OCI-LY1 (cell line): Measurements from ENCODE around the gene CSNK2A2.

Experiments used
- H2AFZ ChIP-seq: fragments of 200-600 bp; sonication (generic), shearing (Covaris generic); 2 replicates; pipeline ENCODE4 v1.6.0; 2014; ENCODE audit warnings: antibody characterized with exemption, mild to moderate bottlenecking, low read length
- H3F3A ChIP-seq: fragments of 200-600 bp; sonication (generic), shearing (Covaris generic); 2 replicates; pipeline ENCODE4 v1.6.0; 2014; ENCODE audit warnings: mild to moderate bottlenecking, antibody characterized with exemption, low read length, moderate library complexity; ENCODE audit not compliant: insufficient read depth
- H3K27ac ChIP-seq: fragments of 200-600 bp; sonication (generic); 2 replicates; pipeline ENCODE4 v1.5.1; 2014; ENCODE audit warnings: low read length, mixed run types, mild to moderate bottlenecking, low read depth; ENCODE audit not compliant: poor library complexity, severe bottlenecking
- H3K27me3 ChIP-seq: fragments of 200-600 bp; sonication (generic); 2 replicates; pipeline ENCODE4 v1.6.0; 2014; ENCODE audit warnings: antibody characterized with exemption, mild to moderate bottlenecking, low read length, moderate library complexity; ENCODE audit not compliant: insufficient read depth
- H3K36me3 ChIP-seq: fragments of 200-600 bp; sonication (generic); 2 replicates; pipeline ENCODE4 v1.6.1; 2014; ENCODE audit warnings: mild to moderate bottlenecking, antibody characterized with exemption, low read length, moderate library complexity, mixed read lengths; ENCODE audit not compliant: insufficient read depth
- H3K4me1 ChIP-seq: fragments of 200-600 bp; sonication (generic); 2 replicates; pipeline ENCODE4 v1.5.1; 2014; ENCODE audit warnings: mild to moderate bottlenecking, low read length, moderate library complexity; ENCODE audit not compliant: insufficient read depth, severe bottlenecking
- H3K4me2 ChIP-seq: fragments of 200-600 bp; sonication (generic), shearing (Covaris generic); 2 replicates; pipeline ENCODE4 v1.6.1; 2014; ENCODE audit warnings: low read length
- H3K4me3 ChIP-seq: fragments of 200-600 bp; sonication (generic); 2 replicates; pipeline ENCODE4 v1.5.1; 2014; ENCODE audit warnings: low read length, low read depth, mild to moderate bottlenecking, mixed read lengths; ENCODE audit not compliant: poor library complexity, severe bottlenecking
- H3K79me2 ChIP-seq: fragments of 200-600 bp; shearing (Covaris generic); 2 replicates; pipeline ENCODE4 v1.6.1; 2016; ENCODE audit warnings: mixed run types, low read length, mixed read lengths; ENCODE audit not compliant: insufficient read depth
- H3K9ac ChIP-seq: fragments of 200-600 bp; sonication (generic), shearing (Covaris generic); 2 replicates; pipeline ENCODE4 v1.6.1; 2014; ENCODE audit warnings: mild to moderate bottlenecking, low read length, mixed read lengths
- H3K9me2 ChIP-seq: fragments of 200-600 bp; sonication (generic), shearing (Covaris generic); 2 replicates; pipeline ENCODE4 v1.6.1; 2014; ENCODE audit warnings: low read depth, mild to moderate bottlenecking, low read length, mixed read lengths
- H3K9me3 ChIP-seq: fragments of 200-600 bp; shearing (Covaris generic); 2 replicates; pipeline ENCODE4 v1.6.1; 2014; ENCODE audit warnings: low read length, mixed read lengths
- H4K20me1 ChIP-seq: fragments of 200-600 bp; sonication (generic), shearing (Covaris generic); 2 replicates; pipeline ENCODE4 v1.6.0; 2016; ENCODE audit warnings: mild to moderate bottlenecking, low read length; ENCODE audit not compliant: insufficient read depth
- EZH2 ChIP-seq: fragments of 200-600 bp; sonication (generic), shearing (Covaris generic); IDR thresholded peaks from 2 replicates; pipeline ENCODE4 v1.8.0; 2017; ENCODE audit warnings: borderline replicate concordance, mixed run types, mild to moderate bottlenecking, antibody characterized with exemption, low read length, moderate library complexity, mixed read lengths
- TF ChIP-seq, protein P1 (sequence below): fragments of 200-600 bp; sonication (generic), shearing (Covaris generic); IDR thresholded peaks from 2 replicates; pipeline ENCODE4 v1.5.1; 2017; ENCODE audit warnings: mild to moderate bottlenecking, antibody characterized with exemption, low read length, moderate library complexity, mixed read lengths

CSNK2A2 gene

DNA sequence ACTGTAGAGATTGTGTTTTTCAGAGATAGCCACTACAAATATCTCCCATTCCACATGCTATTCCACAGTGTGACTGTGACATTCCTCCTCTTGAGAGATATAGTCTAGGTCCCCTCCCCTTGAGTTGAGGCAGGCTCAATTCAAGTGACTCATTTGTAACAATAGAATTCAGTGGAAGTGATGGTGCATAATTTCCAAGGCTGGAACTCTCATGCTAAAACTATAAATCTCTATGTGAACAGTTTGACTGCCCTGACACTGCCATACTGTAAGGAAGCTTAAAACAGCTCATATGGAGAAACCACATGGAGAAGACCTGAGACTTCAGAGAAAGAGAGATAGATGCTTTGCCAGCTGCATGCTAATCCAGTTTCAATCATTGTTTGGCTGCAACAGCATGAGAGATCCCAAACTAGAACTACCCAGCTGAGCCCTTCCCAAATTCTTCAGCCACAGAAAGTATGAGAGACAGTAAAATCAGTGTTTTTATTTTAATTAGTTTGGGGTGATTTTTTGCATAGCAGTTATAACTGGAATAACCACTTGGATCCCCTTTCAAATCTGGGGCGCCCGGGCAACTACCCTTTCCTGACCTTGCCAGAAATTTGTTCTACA, 19.5 kb upstream of the CSNK2A2 start:
- Histone ChIP-seq H3K9me3 (no peaks in the 10 kb centered on the region), H3K9me2 (no peaks in the 10 kb centered on the region), H3K27me3 (no peaks in the 10 kb centered on the region), H3K36me3 (no peaks in the 10 kb centered on the region), H3K9ac (no peak overlapping the region), H3K4me3 (no peak overlapping the region), H3K4me1 (no peaks in the 10 kb centered on the region), H3K27ac (no peak overlapping the region), H2AFZ (no peak overlapping the region), H3K4me2 (no peak overlapping the region), H3K79me2 (no peaks in the 10 kb centered on the region), H3F3A (no peaks in the 10 kb centered on the region), H4K20me1 (no peaks in the 10 kb centered on the region)
- no peak for TF ChIP-seq EZH2
- TF ChIP-seq, protein P1, sequence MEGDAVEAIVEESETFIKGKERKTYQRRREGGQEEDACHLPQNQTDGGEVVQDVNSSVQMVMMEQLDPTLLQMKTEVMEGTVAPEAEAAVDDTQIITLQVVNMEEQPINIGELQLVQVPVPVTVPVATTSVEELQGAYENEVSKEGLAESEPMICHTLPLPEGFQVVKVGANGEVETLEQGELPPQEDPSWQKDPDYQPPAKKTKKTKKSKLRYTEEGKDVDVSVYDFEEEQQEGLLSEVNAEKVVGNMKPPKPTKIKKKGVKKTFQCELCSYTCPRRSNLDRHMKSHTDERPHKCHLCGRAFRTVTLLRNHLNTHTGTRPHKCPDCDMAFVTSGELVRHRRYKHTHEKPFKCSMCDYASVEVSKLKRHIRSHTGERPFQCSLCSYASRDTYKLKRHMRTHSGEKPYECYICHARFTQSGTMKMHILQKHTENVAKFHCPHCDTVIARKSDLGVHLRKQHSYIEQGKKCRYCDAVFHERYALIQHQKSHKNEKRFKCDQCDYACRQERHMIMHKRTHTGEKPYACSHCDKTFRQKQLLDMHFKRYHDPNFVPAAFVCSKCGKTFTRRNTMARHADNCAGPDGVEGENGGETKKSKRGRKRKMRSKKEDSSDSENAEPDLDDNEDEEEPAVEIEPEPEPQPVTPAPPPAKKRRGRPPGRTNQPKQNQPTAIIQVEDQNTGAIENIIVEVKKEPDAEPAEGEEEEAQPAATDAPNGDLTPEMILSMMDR: no peak

DNA sequence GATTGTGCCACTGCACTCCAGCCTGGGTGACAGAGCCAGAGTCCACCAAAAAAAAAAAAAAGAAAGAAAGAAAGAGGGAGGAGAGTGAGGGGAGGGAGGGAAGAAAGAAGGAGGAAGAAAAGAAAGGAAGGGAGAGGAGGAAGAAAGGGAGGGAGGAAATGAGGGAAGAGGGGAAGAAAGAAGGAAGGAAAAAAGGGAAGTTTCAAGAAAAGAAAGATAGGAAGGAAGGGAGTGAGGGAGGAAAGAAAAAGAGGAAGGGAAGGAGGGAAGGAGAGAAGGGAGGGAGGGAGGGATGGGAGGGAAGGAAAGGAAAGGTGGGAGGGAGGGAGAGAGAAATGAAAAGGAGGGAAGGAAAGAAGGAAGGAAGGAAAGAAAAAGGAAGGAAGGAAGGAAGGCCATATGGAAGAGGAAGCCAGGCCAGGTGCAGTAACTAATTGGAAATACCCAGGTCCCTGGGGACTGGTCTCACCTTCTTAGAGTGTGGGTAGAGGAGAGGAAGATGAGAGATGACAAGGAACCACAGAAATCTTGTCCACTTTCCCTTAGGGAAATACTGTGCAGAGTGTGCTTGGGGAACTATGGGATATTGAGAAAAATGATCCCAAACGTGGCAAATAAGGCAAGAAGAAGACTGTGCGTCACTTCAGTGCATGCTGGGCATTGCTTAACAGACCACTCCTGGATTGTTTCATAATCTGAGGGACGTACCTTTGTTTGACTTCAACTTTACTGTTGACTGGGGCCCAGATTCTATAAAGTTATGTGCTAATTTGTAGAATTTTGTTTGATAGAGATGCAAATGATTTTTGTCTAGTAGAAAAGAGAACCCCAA, 15.1 kb upstream of the CSNK2A2 start:
- Histone ChIP-seq H3K79me2 (no peaks in the 10 kb centered on the region), H4K20me1 (no peaks in the 10 kb centered on the region), H3K4me1 (no peaks in the 10 kb centered on the region), H3K9me3 (no peaks in the 10 kb centered on the region), H3K9ac (no peak overlapping the region), H3K27ac (no peak overlapping the region), H3K4me2 (no peak overlapping the region), H3K4me3 (no peak overlapping the region), H3F3A (no peaks in the 10 kb centered on the region), H2AFZ (no peak overlapping the region), H3K36me3 (no peaks in the 10 kb centered on the region), H3K27me3 (peaks cover 3% of the 10 kb centered on the region; the same call in 1 of the 2 replicates), H3K9me2 (no peaks in the 10 kb centered on the region)
- no peak for TF ChIP-seq EZH2
- TF ChIP-seq, protein P1: no peak

GRCh38 chr16:58211846-58212245, 13.9 kb upstream of the CSNK2A2 start:
- Histone ChIP-seq H3K79me2 (no peaks in the 10 kb centered on the region), H3K4me3 (no peak overlapping the region), H3K9me3 (no peaks in the 10 kb centered on the region), H3K36me3 (no peaks in the 10 kb centered on the region), H2AFZ (no peak overlapping the region), H3K27me3 (peaks cover 3% of the 10 kb centered on the region; the same call in 1 of the 2 replicates), H3K9ac (no peak overlapping the region), H4K20me1 (no peaks in the 10 kb centered on the region), H3K9me2 (no peaks in the 10 kb centered on the region), H3K27ac (no peak overlapping the region), H3F3A (no peaks in the 10 kb centered on the region), H3K4me1 (no peaks in the 10 kb centered on the region), H3K4me2 (no peak overlapping the region)
- TF ChIP-seq, protein P1: no peak
- TF ChIP-seq EZH2: no peak
